Measurements from ENCODE around the gene GFOD1.
"Not testable (repeated sequence)": the region's sequence is repeated elsewhere in the genome, so short reads cannot be mapped to it uniquely, and the experiment has no call there.

The GFOD1 gene

DNA sequence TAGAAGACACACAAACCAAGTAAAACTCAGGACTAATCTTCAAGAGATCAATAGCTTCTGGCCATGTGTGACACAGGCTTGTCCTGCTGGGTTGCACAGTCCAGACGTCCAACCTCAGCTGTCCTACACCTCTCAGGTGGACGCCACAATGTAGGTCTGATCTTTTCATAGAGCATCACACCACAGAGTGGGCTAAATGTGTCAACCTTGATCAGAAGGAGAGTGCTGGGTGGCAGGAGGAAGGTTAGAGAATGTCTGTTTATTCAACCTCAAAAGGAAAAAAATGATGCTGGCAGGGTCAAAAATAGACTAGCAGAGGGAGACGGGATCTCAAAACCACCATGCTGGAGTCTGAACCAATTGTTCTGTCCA, 41.7 kb downstream of the GFOD1 start:
- Histone ChIP-seq H3K4me1 (ENCODE audit: insufficient read depth, low read length, poor library complexity, severe bottlenecking) (peaks cover 30% of the 10 kb centered on the region), H3F3A (ENCODE audit: low read depth) (no peaks in the 10 kb centered on the region), H3K4me3 (ENCODE audit: low read length, poor library complexity, severe bottlenecking) (no peak overlapping the region), H3K4me2 (ENCODE audit: low read depth, low read length, poor library complexity, severe bottlenecking) (no peak overlapping the region), H4K20me1 (ENCODE audit: insufficient read depth, low read length, poor library complexity, severe bottlenecking) (no peaks in the 10 kb centered on the region), H2AFZ (ENCODE audit: low read length) (no peak overlapping the region), H3K9ac (ENCODE audit: low read depth, low read length, poor library complexity, severe bottlenecking) (no peak overlapping the region), H3K27me3 (ENCODE audit: insufficient read depth, low read length, poor library complexity, severe bottlenecking) (no peaks in the 10 kb centered on the region), H3K9me2 (replicated peaks; ENCODE audit: low read depth, low read length) (no peaks in the 10 kb centered on the region), H3K36me3 (ENCODE audit: insufficient read depth, low read length) (peaks cover 6% of the 10 kb centered on the region; the same call in 1 of the 2 replicates), H3K79me2 (ENCODE audit: insufficient read depth, low read length) (peaks cover 16% of the 10 kb centered on the region; the same call in 1 of the 2 replicates), H3K9me3 (ENCODE audit: insufficient read depth, low read depth, low read length) (no peaks in the 10 kb centered on the region)
- TF ChIP-seq EZH2phosphoT487 (IDR thresholded peaks at IDR 0.05; ENCODE audit: borderline replicate concordance) (no peak), CTCF (conservative IDR thresholded peaks at IDR 0.05; ENCODE audit: low read length) (no peak)

GRCh38 chr6:13445005-13445743, 42.2 kb downstream of the GFOD1 start:
- H3K9me2 ChIP-seq (replicated peaks; ENCODE audit: low read depth, low read length), result no peaks in the 10 kb centered on the region
- no peaks in the 10 kb centered on the region for H3K9me3 ChIP-seq (ENCODE audit: insufficient read depth, low read depth, low read length)
- H3K4me3 ChIP-seq (ENCODE audit: low read length, poor library complexity, severe bottlenecking), result no peak overlapping the region
- peaks cover 30% of the 10 kb centered on the region for H3K4me1 ChIP-seq (ENCODE audit: insufficient read depth, low read length, poor library complexity, severe bottlenecking)
- no peaks in the 10 kb centered on the region for H3F3A ChIP-seq (ENCODE audit: low read depth)
- no peak overlapping the region for H3K9ac ChIP-seq (ENCODE audit: low read depth, low read length, poor library complexity, severe bottlenecking)
- no peak for TF ChIP-seq EZH2phosphoT487 (IDR thresholded peaks at IDR 0.05; ENCODE audit: borderline replicate concordance)
- TF ChIP-seq CTCF (conservative IDR thresholded peaks at IDR 0.05; ENCODE audit: low read length), result no peak
- H3K27me3 ChIP-seq (ENCODE audit: insufficient read depth, low read length, poor library complexity, severe bottlenecking), result no peaks in the 10 kb centered on the region
- H2AFZ ChIP-seq (ENCODE audit: low read length), result no peak overlapping the region
- peaks cover 5% of the 10 kb centered on the region; the same call in 1 of the 2 replicates for H3K36me3 ChIP-seq (ENCODE audit: insufficient read depth, low read length)
- no peak overlapping the region for H3K4me2 ChIP-seq (ENCODE audit: low read depth, low read length, poor library complexity, severe bottlenecking)
- no peaks in the 10 kb centered on the region for H4K20me1 ChIP-seq (ENCODE audit: insufficient read depth, low read length, poor library complexity, severe bottlenecking)
- H3K79me2 ChIP-seq (ENCODE audit: insufficient read depth, low read length), result peaks cover 16% of the 10 kb centered on the region; the same call in 1 of the 2 replicates

DNA sequence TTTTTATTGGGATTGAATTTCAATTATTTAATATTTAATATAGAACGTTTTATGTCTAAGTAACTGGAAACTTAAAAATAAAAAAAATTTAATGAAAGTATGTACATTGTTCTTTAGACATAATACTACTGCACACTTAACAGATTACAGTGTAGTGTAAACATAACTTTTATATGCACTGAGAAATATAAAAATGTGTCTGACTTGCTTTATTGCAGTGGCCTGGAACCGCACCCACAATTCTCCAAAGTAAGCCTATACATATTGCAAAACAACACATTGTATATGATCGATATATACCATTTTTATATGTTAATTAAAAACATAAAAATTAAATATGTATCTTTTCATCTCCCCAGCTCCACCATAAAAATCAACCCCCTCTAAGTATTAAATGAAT, 42.8 kb downstream of the GFOD1 start:
- Histone ChIP-seq H3K4me2 (ENCODE audit: low read depth, low read length, poor library complexity, severe bottlenecking) (no peak overlapping the region), H3K79me2 (ENCODE audit: insufficient read depth, low read length) (peaks cover 13% of the 10 kb centered on the region; the same call in 1 of the 2 replicates), H4K20me1 (ENCODE audit: insufficient read depth, low read length, poor library complexity, severe bottlenecking) (no peaks in the 10 kb centered on the region), H3F3A (ENCODE audit: low read depth) (no peaks in the 10 kb centered on the region), H2AFZ (ENCODE audit: low read length) (no peak overlapping the region), H3K9me3 (ENCODE audit: insufficient read depth, low read depth, low read length) (no peaks in the 10 kb centered on the region), H3K4me1 (ENCODE audit: insufficient read depth, low read length, poor library complexity, severe bottlenecking) (peaks cover 30% of the 10 kb centered on the region), H3K9ac (ENCODE audit: low read depth, low read length, poor library complexity, severe bottlenecking) (no peak overlapping the region), H3K36me3 (ENCODE audit: insufficient read depth, low read length) (no peaks in the 10 kb centered on the region), H3K9me2 (replicated peaks; ENCODE audit: low read depth, low read length) (no peaks in the 10 kb centered on the region), H3K27me3 (ENCODE audit: insufficient read depth, low read length, poor library complexity, severe bottlenecking) (no peaks in the 10 kb centered on the region), H3K4me3 (ENCODE audit: low read length, poor library complexity, severe bottlenecking) (no peak overlapping the region)
- no peak for TF ChIP-seq CTCF (conservative IDR thresholded peaks at IDR 0.05; ENCODE audit: low read length)

DNA sequence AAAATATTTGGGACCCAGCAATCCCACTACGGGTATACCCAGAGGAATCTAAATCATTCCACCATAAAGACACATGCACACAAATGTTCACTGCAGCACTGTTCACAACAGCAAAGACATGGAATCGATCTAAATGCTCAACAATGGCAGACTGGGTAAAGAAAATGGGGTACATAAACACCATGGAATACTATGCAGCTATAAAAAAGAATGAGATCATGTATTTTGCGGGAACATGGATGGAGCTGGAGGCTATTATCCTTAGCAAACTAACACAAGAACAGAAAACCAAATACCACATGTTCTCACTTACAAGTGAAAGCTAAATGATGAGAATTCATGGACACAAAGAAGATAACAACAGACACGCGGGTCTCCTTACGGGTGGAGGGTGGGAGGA, 43.4 kb downstream of the GFOD1 start:
- H3K4me2 ChIP-seq (ENCODE audit: low read depth, low read length, poor library complexity, severe bottlenecking), result not testable (repeated sequence)

More for the DNA sequence above, 43.4 kb downstream of the GFOD1 start:
- not testable (repeated sequence) for H3F3A ChIP-seq (ENCODE audit: low read depth); H3K36me3 ChIP-seq (ENCODE audit: insufficient read depth, low read length); H3K27me3 ChIP-seq (ENCODE audit: insufficient read depth, low read length, poor library complexity, severe bottlenecking); H2AFZ ChIP-seq (ENCODE audit: low read length); H3K4me3 ChIP-seq (ENCODE audit: low read length, poor library complexity, severe bottlenecking); H3K9me2 ChIP-seq (replicated peaks; ENCODE audit: low read depth, low read length); H4K20me1 ChIP-seq (ENCODE audit: insufficient read depth, low read length, poor library complexity, severe bottlenecking); H3K9ac ChIP-seq (ENCODE audit: low read depth, low read length, poor library complexity, severe bottlenecking); H3K9me3 ChIP-seq (ENCODE audit: insufficient read depth, low read depth, low read length)
- Histone ChIP-seq H3K79me2 (ENCODE audit: insufficient read depth, low read length) (peaks cover 13% of the 10 kb centered on the region; the same call in 1 of the 2 replicates), H3K4me1 (ENCODE audit: insufficient read depth, low read length, poor library complexity, severe bottlenecking) (peaks cover 26% of the 10 kb centered on the region)
